Hepatocyte (in vitro differentiated cells): Measurements from ENCODE around the gene IKBIP. TPM values are rescaled to one million over a fixed set of nuclear protein-coding genes. Genes with fewer than 3 reads are reported as not detected.
"Not testable (repeated sequence)": the region's sequence is repeated elsewhere in the genome, so short reads cannot be mapped to it uniquely, and the experiment has no call there.

Experiments
- DNase-seq: peaks from one replicate; pipeline ENCODE4 v3.0.0-alpha.2; 2016; ENCODE audit warnings: low spot score
- H2AFZ ChIP-seq: fragments of 200-600 bp; sonication (generic); 2 replicates; pipeline ENCODE4 v1.6.0; 2016; ENCODE audit warnings: antibody characterized with exemption, mild to moderate bottlenecking
- H3K27ac ChIP-seq: fragments of 200-600 bp; sonication (generic); 2 replicates; pipeline ENCODE4 v1.5.1; 2016; ENCODE audit warnings: mild to moderate bottlenecking
- H3K27me3 ChIP-seq: fragments of 200-600 bp; sonication (generic); 2 replicates; pipeline ENCODE4 v1.6.1; 2016
- H3K36me3 ChIP-seq: fragments of 200-600 bp; sonication (generic); replicated peaks from 2 replicates; pipeline ENCODE4 v1.5.1; 2016; ENCODE audit warnings: low read depth; ENCODE audit not compliant: insufficient read depth
- H3K4me1 ChIP-seq: fragments of 200-600 bp; sonication (generic); 2 replicates; pipeline ENCODE4 v1.5.1; 2016; ENCODE audit warnings: mild to moderate bottlenecking, moderate library complexity; ENCODE audit not compliant: insufficient read depth
- H3K4me2 ChIP-seq: fragments of 200-600 bp; sonication (generic); 2 replicates; pipeline ENCODE4 v1.6.0; 2016
- H3K4me3 ChIP-seq: fragments of 200-600 bp; sonication (generic); 2 replicates; pipeline ENCODE4 v1.5.1; 2016; ENCODE audit warnings: mild to moderate bottlenecking
- H3K79me2 ChIP-seq: fragments of 200-600 bp; sonication (generic); 2 replicates; pipeline ENCODE4 v1.6.0; 2017; ENCODE audit warnings: mild to moderate bottlenecking
- H3K9me2 ChIP-seq: fragments of 200-600 bp; sonication (generic); replicated peaks from 2 replicates; pipeline ENCODE4 v1.6.0; 2017; ENCODE audit warnings: mild to moderate bottlenecking; ENCODE audit not compliant: insufficient read depth
- H3K9me3 ChIP-seq: fragments of 200-600 bp; sonication (generic); 2 replicates; pipeline ENCODE4 v1.5.1; 2016; ENCODE audit warnings: low read depth, mild to moderate bottlenecking
- H4K20me1 ChIP-seq: fragments of 200-600 bp; sonication (generic); 2 replicates; pipeline ENCODE4 v1.6.0; 2016; ENCODE audit warnings: mild to moderate bottlenecking; ENCODE audit not compliant: insufficient read depth, poor library complexity, severe bottlenecking
- EZH2 ChIP-seq: fragments of 200-600 bp; sonication (generic); IDR thresholded peaks from 2 replicates; pipeline ENCODE4 v1.6.1; 2016; ENCODE audit warnings: antibody characterized with exemption, mild to moderate bottlenecking, borderline replicate concordance
- EZH2phosphoT487 ChIP-seq: fragments of 200-600 bp; sonication (generic); IDR thresholded peaks from one replicate; pipeline ENCODE4 v1.6.1; 2018; ENCODE audit warnings: antibody characterized with exemption, mild to moderate bottlenecking, low read depth, moderate library complexity; ENCODE audit not compliant: unreplicated experiment, severe bottlenecking
- WGBS: methylation state at CpG from one replicate; pipeline ENCODE4 v1.1.6; 2016; ENCODE audit warnings: low lambda C conversion rate; ENCODE audit errors: missing lambda C conversion rate; 5-methylcytosine and 5-hydroxymethylcytosine counted together
- polyA plus RNA-seq: library from polyadenylated mRNA; unstranded; fragments of >200 nt; fragmentation: Nextera tagmentation; extraction: Ambion mirVana; gene quantifications from 2 replicates; pipeline ENCODE4 v1.2.1, GENCODE V29; 2016
- total RNA-seq: library from RNA; depleted of rRNA; stranded (reverse); fragments of >200 nt; gene quantifications from 2 replicates; pipeline ENCODE4 v1.2.3, GENCODE V29; 2014
- TF ChIP-seq, protein P1 (sequence below): fragments of 200-600 bp; sonication (generic); IDR thresholded peaks from 2 replicates; pipeline ENCODE4 v1.5.1; 2016; ENCODE audit warnings: antibody characterized with exemption, mild to moderate bottlenecking; ENCODE audit not compliant: poor library complexity

IKBIP gene
- total and polyA plus RNA-seq, 2 experiments from 2014 or later = 38.0 to 45.5 TPM

DNA sequence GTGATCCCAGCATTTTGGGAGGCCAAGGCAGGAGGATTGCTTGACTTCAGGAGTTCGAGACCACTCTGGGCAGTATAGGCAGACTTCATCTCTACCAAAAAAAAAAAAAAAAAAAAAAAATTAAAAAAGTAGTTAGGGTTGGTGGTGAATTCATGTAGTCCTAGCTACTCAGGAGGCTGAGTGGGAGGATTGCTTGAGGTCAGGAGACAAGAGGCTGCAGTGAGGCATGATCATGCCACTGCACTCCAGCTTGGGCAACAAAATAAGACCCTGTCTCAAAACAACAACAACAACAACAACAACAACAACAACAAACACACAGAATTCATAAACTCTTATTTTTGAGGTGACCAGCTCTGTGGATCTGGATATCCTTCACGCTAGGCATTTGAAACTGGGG, 34.0 kb downstream of the IKBIP start:
- 100% methylated on average over 2 of the region's 2 CpGs for WGBS
- Histone ChIP-seq H3K27ac (no peak overlapping the region), H3K9me3 (no peaks in the 10 kb centered on the region), H2AFZ (no peak overlapping the region), H3K79me2 (no peaks in the 10 kb centered on the region), H3K9me2 (no peaks in the 10 kb centered on the region), H3K27me3 (no peaks in the 10 kb centered on the region), H3K4me3 (no peak overlapping the region), H4K20me1 (no peaks in the 10 kb centered on the region), H3K36me3 (no peaks in the 10 kb centered on the region), H3K4me2 (no peak overlapping the region), H3K4me1 (no peaks in the 10 kb centered on the region)
- TF ChIP-seq EZH2 = no peak
- no peak for TF ChIP-seq EZH2phosphoT487
- TF ChIP-seq, protein P1, sequence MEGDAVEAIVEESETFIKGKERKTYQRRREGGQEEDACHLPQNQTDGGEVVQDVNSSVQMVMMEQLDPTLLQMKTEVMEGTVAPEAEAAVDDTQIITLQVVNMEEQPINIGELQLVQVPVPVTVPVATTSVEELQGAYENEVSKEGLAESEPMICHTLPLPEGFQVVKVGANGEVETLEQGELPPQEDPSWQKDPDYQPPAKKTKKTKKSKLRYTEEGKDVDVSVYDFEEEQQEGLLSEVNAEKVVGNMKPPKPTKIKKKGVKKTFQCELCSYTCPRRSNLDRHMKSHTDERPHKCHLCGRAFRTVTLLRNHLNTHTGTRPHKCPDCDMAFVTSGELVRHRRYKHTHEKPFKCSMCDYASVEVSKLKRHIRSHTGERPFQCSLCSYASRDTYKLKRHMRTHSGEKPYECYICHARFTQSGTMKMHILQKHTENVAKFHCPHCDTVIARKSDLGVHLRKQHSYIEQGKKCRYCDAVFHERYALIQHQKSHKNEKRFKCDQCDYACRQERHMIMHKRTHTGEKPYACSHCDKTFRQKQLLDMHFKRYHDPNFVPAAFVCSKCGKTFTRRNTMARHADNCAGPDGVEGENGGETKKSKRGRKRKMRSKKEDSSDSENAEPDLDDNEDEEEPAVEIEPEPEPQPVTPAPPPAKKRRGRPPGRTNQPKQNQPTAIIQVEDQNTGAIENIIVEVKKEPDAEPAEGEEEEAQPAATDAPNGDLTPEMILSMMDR = no peak
- no peak for DNase-seq

DNA sequence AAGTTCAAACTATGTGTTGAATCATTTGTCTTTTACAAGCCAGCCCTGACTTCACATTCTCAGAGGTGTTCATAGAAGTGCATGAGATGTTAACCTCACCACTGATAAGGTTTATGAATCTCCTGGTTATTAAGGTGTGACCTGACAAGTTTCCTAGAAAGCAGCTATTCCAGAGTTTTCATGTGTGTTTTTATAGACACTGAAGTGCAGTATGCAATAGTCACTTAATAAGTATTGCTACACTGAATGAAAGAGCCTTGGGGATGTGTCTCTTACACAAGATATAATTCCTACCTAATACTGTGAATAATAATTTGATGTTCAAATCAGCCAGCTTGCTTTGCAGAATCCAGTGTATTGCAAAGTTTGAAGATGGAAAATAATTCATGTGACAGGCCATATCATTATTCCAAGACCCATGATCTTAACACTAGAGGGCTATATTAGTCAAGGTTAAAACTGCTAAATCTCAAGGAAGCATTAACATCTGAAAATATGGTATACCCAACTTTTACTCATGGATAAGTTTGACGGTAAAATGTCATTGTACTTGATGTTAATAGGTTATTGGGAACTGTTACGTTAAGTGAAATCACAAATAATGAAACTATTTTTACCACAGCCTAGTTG, 38.1 kb downstream of the IKBIP start:
- Histone ChIP-seq H3K79me2 (no peaks in the 10 kb centered on the region), H3K4me1 (no peaks in the 10 kb centered on the region), H4K20me1 (no peaks in the 10 kb centered on the region), H3K9me2 (no peaks in the 10 kb centered on the region), H3K4me3 (no peak overlapping the region), H3K36me3 (peaks cover 6% of the 10 kb centered on the region), H2AFZ (no peak overlapping the region), H3K27ac (no peak overlapping the region), H3K4me2 (no peak overlapping the region), H3K27me3 (no peaks in the 10 kb centered on the region), H3K9me3 (no peaks in the 10 kb centered on the region)
- WGBS = 89% methylated on average over 2 of the region's 2 CpGs
- no peak for DNase-seq
- TF ChIP-seq EZH2 = no peak
- no peak for TF ChIP-seq EZH2phosphoT487
- TF ChIP-seq, protein P1 = no peak

DNA sequence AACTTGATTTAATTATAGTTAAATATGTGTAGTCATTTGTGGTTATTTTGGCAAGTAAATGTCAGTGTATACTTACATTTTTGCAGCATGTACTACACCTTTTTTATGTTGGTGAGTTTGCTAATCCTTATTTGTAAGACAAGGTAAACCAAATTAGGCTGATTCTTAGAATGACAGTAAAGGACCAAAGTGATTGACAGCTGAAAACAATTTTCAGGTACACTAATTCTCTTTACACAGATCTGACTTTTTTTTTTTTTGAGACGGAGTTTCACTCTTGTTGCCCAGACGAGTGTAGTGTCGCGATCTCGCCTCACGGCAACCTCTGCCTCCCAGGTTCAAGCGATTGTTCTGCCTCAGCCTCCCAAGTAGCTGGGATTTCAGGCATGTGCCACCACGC, 42.7 kb downstream of the IKBIP start:
- Histone ChIP-seq H3K36me3 (peaks cover 6% of the 10 kb centered on the region), H3K9me2 (no peaks in the 10 kb centered on the region), H3K9me3 (no peaks in the 10 kb centered on the region), H3K79me2 (peaks cover 25% of the 10 kb centered on the region), H2AFZ (no peak overlapping the region), H3K27ac (no peak overlapping the region), H3K4me3 (no peak overlapping the region), H4K20me1 (peaks cover 30% of the 10 kb centered on the region), H3K4me1 (no peaks in the 10 kb centered on the region), H3K27me3 (no peaks in the 10 kb centered on the region), H3K4me2 (no peak overlapping the region)
- 97% methylated on average over 8 of the region's 8 CpGs for WGBS
- TF ChIP-seq, protein P1 = no peak
- TF ChIP-seq EZH2phosphoT487 (no peak), EZH2 (no peak)
- DNase-seq = no peak

DNA sequence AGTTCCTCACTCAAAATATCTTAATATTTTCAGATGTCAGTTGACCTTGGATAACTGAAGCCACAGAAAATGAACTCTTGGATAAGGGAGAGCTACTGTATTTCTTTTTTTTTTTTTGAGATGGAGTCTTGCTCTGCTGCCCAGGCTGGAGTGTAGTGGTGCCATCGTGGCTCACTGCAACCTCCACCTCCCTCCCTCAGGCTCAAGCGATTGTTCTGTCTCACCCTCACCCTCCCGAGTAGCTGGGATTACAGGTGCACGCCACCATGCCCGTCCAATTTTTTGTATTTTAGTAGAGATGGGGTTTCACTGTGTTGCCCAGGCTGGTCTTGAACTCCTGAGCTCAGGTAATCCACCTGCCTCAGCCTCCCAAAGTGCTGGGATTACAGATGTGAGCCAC, 47.3 kb downstream of the IKBIP start:
- H4K20me1 ChIP-seq = peaks cover 58% of the 10 kb centered on the region
- not testable (repeated sequence) for H3K27me3 ChIP-seq, H3K36me3 ChIP-seq, H2AFZ ChIP-seq, H3K9me3 ChIP-seq, H3K4me1 ChIP-seq, H3K4me2 ChIP-seq, H3K27ac ChIP-seq, H3K9me2 ChIP-seq, H3K4me3 ChIP-seq, DNase-seq
- H3K79me2 ChIP-seq = peaks cover 57% of the 10 kb centered on the region
- 96% methylated on average over 5 of the region's 5 CpGs for WGBS
